Choroid plexus epithelial cell (primary cell): Measurements from ENCODE around the gene MGAT5B.

Source experiments
- DNase-seq: peaks from one replicate; pipeline ENCODE4 v3.0.0-alpha.2; 2010; ENCODE audit warnings: low read depth
- H3K4me3 ChIP-seq: 2 replicates; pipeline ENCODE4 v1.5.1; 2011; ENCODE audit warnings: low read depth, mild to moderate bottlenecking, control low read depth, low read length, moderate library complexity
- CTCF ChIP-seq: conservative IDR thresholded peaks from 2 replicates; pipeline ENCODE4 v1.5.1; 2011; ENCODE audit warnings: low read depth, mild to moderate bottlenecking, control low read depth, inconsistent platforms, low read length, moderate library complexity

MGAT5B gene

GRCh38 chr17:76827736-76828135, 40.5 kb upstream of the MGAT5B start:
- no peak for TF ChIP-seq CTCF
- H3K4me3 ChIP-seq, result no peak overlapping the region
- DNase-seq, result no peak

- no peak for TF ChIP-seq CTCF
- H3K4me3 ChIP-seq, result no peak overlapping the region
- DNase-seq, result no peak
Measured at GRCh38 chr17:76830987-76831715, 37.1 kb upstream of the MGAT5B start.

- H3K4me3 ChIP-seq, result no peak overlapping the region
- DNase-seq, result no peak
- TF ChIP-seq CTCF, result no peak
Measured at GRCh38 chr17:76833034-76833644, 35.1 kb upstream of the MGAT5B start.

DNA sequence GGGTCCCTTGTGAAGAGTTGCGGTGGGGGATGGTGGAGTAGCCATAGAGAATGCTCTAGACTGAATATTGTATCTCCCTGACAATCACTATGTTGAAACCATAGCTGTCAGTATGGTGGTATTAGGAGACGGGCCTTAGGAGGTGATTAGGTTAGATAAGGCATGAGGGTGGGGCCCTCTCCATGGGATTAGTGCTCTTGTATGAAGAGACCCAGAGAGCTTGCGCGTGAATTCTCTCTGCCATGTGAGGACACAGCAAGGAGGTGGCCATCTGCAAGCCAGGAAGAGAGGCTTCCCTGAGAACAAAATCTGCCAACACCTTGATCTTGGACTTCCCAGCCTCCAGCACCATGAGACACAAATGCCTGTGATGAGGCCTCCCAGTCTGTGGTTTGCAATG, 34.5 kb upstream of the MGAT5B start:
- no peak for DNase-seq
- TF ChIP-seq CTCF, result no peak
- H3K4me3 ChIP-seq, result no peak overlapping the region

DNA sequence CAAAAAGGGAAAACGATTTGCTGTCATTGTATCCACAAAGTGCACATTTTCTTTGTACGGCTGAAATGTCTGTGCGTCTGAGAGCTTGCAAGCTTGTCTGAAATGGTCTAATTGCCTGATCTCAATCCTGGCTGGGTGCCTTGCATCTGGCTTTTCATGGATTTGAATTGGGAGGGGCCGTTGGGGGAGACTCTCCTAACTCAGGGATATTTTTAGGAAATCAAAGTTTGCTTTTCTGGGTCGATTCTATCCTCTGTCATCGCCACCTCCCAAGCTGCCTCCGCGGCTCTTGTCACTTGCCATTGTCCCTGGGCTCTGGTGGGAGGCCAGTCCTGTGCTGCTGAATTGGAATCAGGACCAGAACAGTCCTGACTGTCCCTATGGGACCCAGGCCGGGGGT, 33.3 kb upstream of the MGAT5B start:
- TF ChIP-seq CTCF, result no peak
- H3K4me3 ChIP-seq, result no peak overlapping the region
- DNase-seq, result no peak

DNA sequence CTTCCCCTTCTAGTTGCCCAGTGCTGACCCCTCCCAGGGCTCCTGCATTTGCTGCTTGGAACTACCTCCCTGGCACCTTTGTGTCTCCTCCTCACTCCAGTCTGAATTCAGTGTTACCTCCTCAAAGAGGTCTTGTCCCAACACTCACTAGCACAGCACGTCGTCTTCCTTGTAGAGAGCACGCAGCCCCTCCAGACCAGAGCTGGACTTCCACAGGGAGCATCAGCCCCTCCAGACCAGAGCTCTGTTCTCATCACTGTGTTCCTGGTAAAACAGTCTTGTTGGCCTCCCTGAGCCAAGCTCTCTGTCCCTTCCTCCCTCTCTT, 27.8 kb upstream of the MGAT5B start:
- TF ChIP-seq CTCF, result no peak
- no peak overlapping the region for H3K4me3 ChIP-seq
- DNase-seq, result no peak
